B cell (primary cell): ENCODE measurements around the gene PIK3CB.
"Not testable (repeated sequence)": the region's sequence is repeated elsewhere in the genome, so short reads cannot be mapped to it uniquely, and the experiment has no call there.

Experiments used
- CTCF ChIP-seq: fragments of 200-600 bp; IDR thresholded peaks from one replicate; pipeline ENCODE4 v1.8.0; 2022; ENCODE audit warnings: antibody characterized with exemption, mild to moderate bottlenecking
- EZH2 ChIP-seq: IDR thresholded peaks from 2 replicates; pipeline ENCODE4 v1.6.1; 2012; ENCODE audit warnings: borderline replicate concordance, low read depth, mild to moderate bottlenecking, moderate library complexity, low read length; ENCODE audit not compliant: insufficient read depth, poor library complexity, severe bottlenecking

- TF ChIP-seq CTCF, EZH2: not testable (repeated sequence)
These were observed 14.3 kb downstream of the PIK3CB start for GRCh38 chr3:138820379-138820778.
